ENCODE measurements around the gene RAB8B.

The RAB8B gene

GRCh38 chr15:63188926-63189871 lies at the start of gene RAB8B:
Gene RAB8B, plus strand, starts transcription at chr15:63189606. Its CDS starts 19 bp downstream, at chr15:63189625.
- in situ Hi-C loops (cut with HindIII; ENCODE audit: low sequenced_read_pairs), result no loop called here

GRCh38 chr15:63140936-63141335 lies 48.5 kb upstream of the RAB8B start:
- in situ Hi-C loops (cut with HindIII; ENCODE audit: low sequenced_read_pairs), result no loop called here

- in situ Hi-C loops (cut with HindIII; ENCODE audit: low sequenced_read_pairs), result no loop called here
Measured at GRCh38 chr15:63145426-63145825, 44.0 kb upstream of the RAB8B start.

DNA sequence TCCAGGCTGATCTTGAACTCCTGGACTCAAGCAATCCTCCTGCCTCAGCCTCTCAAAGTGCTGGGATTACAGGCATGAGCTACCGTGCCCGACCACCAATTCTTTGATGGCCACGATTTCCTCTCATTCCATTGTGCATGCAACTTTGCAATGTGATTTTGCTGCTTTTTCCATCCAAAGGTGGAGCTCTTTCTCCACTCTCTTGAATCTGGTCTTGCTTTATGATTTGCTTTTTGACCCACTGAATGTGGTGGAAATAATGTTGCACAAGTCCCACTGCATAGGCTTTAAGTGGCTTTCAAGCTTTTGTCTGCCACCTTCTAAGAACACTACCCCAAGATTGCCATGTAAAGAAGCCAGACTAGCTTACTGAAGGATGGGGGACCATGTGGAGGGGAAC lies 42.7 kb upstream of the RAB8B start:
- in situ Hi-C loops (cut with HindIII; ENCODE audit: low sequenced_read_pairs), result no loop called here

DNA sequence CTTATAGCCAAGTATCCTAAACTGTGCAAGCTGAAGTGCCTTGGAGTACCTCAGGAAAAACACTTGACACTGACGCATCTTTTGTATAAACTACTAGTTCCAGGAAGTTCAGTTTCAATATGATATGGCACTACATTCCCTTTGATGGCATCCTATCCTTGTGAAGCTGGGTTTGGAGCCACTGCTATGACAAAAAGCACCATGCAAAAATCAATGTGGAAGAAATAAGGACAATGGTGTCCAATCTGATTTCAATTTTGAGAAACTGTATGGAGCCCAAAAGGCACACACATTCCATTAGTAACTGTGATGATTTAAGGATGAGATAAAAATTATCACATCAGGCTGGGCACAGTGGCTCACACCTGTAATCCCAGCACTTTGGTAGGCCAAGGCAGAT lies 37.7 kb upstream of the RAB8B start:
- in situ Hi-C loops (cut with HindIII; ENCODE audit: low sequenced_read_pairs), result no loop called here

GRCh38 chr15:63155486-63155885 lies 33.9 kb upstream of the RAB8B start:
- in situ Hi-C loops (cut with HindIII; ENCODE audit: low sequenced_read_pairs), result no loop called here

GRCh38 chr15:63156086-63156710 lies 33.2 kb upstream of the RAB8B start:
- in situ Hi-C loops (cut with HindIII; ENCODE audit: low sequenced_read_pairs), result no loop called here

DNA sequence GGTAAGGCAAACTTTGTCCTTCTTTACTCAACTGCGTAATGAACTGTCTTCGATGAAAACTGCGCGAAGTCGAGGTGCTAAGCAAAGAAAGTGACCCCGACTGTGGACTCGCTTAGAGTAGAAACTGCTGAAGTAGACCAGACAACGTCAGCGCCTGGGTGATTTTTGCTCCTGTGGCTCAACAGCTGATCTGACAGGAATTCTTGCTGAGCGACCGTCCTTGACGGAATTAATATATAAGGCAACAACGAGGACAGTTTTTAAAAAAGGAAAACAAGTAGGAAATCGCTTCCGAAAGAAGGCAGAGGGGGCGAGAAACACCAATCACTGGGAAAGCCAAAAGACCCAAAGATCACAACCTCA lies 32.7 kb upstream of the RAB8B start:
- in situ Hi-C loops (cut with HindIII; ENCODE audit: low sequenced_read_pairs), result no loop called here

DNA sequence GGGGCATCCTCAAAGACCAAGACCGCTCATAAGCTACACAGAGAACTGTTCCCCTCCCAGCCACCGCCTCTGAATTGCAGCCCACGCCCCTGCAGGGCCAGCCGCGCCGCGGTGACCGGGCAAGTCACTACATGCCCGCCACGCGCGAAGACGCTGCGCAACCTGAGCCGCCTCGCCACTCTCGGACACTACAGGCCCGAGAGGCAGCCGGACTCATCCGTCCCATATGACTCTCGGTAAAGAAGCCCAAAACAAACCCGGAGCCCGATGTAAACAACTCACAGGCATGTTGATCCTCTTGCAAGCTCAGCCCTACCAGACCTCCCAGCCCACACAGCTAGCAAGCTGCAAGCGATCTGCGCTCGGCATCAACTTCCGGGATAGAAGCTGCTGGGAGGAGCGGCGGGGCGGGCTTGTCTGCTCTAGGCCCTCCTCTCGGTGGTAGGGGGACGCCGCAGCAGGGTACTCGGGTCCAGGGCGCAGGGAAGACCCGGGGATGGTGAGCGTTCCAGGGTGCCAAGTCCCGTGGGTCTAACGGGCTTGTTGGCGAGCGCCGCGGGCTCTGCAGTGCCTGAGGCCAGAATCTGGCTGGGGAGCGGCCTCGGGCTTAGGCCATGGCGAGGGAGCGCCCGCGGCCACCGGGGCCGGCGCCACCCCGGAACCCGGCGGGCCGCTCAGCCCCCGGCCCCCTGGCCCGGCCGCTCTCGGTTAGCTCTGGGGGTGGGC lies 32.1 kb upstream of the RAB8B start, which contains the start of gene RPS27L:
RPS27L (minus strand) TSS at position 360 of the 726 bp plus-strand sequence; CDS start at position 288, 72 bp downstream.
- in situ Hi-C loops (cut with HindIII; ENCODE audit: low sequenced_read_pairs), result no loop called here

- in situ Hi-C loops (cut with HindIII; ENCODE audit: low sequenced_read_pairs), result no loop called here
Measured at GRCh38 chr15:63157891-63158431, 31.4 kb upstream of the RAB8B start.

GRCh38 chr15:63160638-63161037 lies 28.8 kb upstream of the RAB8B start:
- in situ Hi-C loops (cut with HindIII; ENCODE audit: low sequenced_read_pairs), result no loop called here

GRCh38 chr15:63163217-63163616 lies 26.2 kb upstream of the RAB8B start:
- in situ Hi-C loops (cut with HindIII; ENCODE audit: low sequenced_read_pairs), result no loop called here

DNA sequence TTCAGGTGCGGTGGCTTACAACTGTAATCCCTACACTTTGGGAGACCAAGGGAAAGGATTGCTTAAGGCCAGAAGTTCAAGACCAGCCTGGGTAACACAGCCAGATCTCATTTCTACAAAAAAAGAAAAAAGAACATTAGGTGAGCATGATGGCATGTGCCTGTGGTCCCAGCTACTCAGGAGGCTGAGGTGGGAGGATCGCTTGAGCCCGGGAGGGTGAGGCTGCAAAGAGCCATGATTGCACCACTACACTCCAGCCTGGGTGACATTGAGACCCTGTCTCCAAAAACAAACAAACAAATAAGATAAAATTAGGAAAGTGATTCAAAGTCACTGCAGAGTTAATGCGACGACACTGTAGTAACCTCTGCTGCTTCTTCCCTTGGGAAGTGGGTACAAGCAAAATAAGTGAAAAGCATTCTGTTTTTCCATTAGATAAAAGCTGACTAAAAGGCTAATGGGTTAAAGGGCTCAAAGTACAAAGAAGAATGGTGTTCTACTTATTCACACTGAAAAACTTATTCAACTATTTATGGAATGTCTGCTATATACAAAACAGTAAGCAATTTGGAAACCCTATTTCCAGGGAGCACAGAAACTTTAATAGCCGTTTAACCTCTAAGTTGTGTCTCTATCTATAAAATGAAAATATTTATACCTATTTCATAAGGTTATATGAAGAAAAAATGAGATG lies 24.1 kb upstream of the RAB8B start:
- in situ Hi-C loops (cut with HindIII; ENCODE audit: low sequenced_read_pairs), result no loop called here

DNA sequence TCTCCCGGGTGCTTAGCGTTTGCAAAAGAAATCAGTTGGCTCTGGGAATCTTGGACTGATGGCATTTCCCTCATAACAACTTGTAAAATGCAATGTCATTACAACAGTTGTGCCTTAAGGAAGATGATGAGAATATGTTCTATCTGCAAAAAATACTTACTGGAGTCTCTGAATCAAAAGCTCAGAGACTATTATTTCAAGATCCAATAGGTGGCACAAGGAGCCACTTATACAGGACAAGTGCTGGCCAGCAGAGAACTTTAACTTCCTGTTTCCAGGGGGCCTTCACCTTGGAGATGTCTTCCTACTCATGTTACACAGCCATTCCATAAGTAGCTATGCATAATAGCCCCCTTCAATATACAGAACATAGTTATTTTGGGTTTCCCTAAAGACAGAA lies 23.2 kb upstream of the RAB8B start:
- in situ Hi-C loops (cut with HindIII; ENCODE audit: low sequenced_read_pairs), result no loop called here

GRCh38 chr15:63169788-63170187 lies 19.6 kb upstream of the RAB8B start:
- in situ Hi-C loops (cut with HindIII; ENCODE audit: low sequenced_read_pairs), result no loop called here

DNA sequence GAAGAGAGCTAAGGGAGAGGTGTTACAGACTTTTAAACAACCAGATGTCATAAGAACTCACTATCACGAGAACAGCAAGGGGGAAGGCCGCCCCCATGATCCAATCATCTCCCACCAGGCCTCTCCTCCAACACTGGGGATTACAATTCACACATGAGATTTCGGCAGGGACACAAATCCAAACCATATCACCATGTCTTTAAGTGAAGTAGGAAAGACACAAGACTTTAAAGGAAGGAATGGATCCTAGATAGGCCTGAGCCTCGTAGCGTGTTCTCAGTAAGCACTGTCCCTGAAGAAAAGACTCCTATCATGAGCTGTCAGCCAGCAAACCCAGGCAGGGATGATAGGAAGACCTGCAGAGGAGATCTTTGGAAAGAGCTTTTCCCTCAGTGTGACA lies 17.0 kb upstream of the RAB8B start:
- in situ Hi-C loops (cut with HindIII; ENCODE audit: low sequenced_read_pairs), result no loop called here

GRCh38 chr15:63172851-63173451 lies 16.5 kb upstream of the RAB8B start:
- in situ Hi-C loops (cut with HindIII; ENCODE audit: low sequenced_read_pairs), result no loop called here

DNA sequence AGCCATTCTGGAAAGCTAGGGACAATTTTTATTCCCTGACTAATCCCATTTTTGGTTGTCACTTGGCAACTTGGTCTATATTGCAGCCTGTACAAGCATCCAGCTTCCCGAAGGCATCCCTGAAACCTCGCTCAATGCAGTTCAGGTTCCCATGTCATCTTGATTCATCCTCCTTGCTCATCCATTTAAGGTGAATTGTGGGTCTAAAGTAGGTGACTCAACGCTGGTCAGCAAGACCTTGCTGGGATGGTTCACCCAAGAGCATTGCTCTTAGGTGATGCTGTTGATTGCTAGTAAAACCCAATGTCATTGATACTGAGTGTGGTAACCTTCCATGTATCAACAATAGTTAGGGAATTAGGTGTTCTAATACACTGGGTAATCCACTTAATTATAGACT lies 13.1 kb upstream of the RAB8B start:
- in situ Hi-C loops (cut with HindIII; ENCODE audit: low sequenced_read_pairs), result no loop called here

- in situ Hi-C loops (cut with HindIII; ENCODE audit: low sequenced_read_pairs), result no loop called here
Measured at GRCh38 chr15:63178034-63178433, 11.4 kb upstream of the RAB8B start.

DNA sequence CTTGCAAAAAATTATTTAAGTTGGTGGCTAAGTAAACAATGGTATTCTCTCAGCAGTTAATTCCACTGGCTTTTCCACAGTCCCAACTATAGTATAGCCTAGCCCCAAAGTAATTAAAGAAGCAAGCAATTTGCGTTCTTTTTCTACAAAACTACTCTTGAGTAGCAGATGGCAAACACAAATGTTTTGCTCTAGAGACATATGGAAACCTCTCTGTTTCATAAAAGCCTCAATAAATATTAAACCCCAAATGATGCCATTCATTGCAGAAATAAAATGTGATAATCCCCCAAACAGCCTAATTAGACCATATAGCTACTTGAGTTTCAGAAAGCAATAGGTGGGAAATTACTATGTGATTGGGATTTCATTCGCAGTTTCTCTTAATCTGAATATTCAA lies 8.7 kb upstream of the RAB8B start:
- in situ Hi-C loops (cut with HindIII; ENCODE audit: low sequenced_read_pairs), result no loop called here
